ENCODE data around the gene USP34. TPM values are rescaled to one million over a fixed set of nuclear protein-coding genes. Genes with fewer than 3 reads are reported as not detected.

The USP34 gene
- total and polyA plus RNA-seq, 2 experiments from 2014 or later, result 36.8 to 125 TPM

GRCh38 chr2:61421611-61422010 lies 49.3 kb downstream of the USP34 start:
- Histone ChIP-seq H2AFZ (no peak overlapping the region), H3K4me1 (ENCODE audit: insufficient read depth) (no peaks in the 10 kb centered on the region), H3K27ac (no peak overlapping the region), H3K36me3 (replicated peaks; ENCODE audit: insufficient read depth, low read depth) (no peaks in the 10 kb centered on the region), H3K9me2 (replicated peaks; ENCODE audit: insufficient read depth) (no peaks in the 10 kb centered on the region), H3K9me3 (ENCODE audit: low read depth) (no peaks in the 10 kb centered on the region), H3K4me3 (no peak overlapping the region), H3K27me3 (no peaks in the 10 kb centered on the region), H3K4me2 (no peak overlapping the region), H4K20me1 (ENCODE audit: insufficient read depth, poor library complexity, severe bottlenecking) (peaks cover 62% of the 10 kb centered on the region), H3K79me2 (peaks cover 94% of the 10 kb centered on the region)
- DNase-seq (ENCODE audit: low spot score), result no peak
- no peak for TF ChIP-seq EZH2 (IDR thresholded peaks at IDR 0.05; ENCODE audit: borderline replicate concordance)
- TF ChIP-seq CTCF (IDR thresholded peaks at IDR 0.05; ENCODE audit: poor library complexity), result no peak
- TF ChIP-seq EZH2phosphoT487 (IDR thresholded peaks at IDR 0.05; ENCODE audit: low read depth, severe bottlenecking, unreplicated experiment), result no peak
- WGBS (ENCODE audit: low lambda C conversion rate, missing lambda C conversion rate), result 92% methylated on average over 9 of the region's 9 CpGs

- H3K27me3 ChIP-seq, result no peaks in the 10 kb centered on the region
- no peak overlapping the region for H3K27ac ChIP-seq
- no peak overlapping the region for H3K4me2 ChIP-seq
- WGBS (ENCODE audit: low lambda C conversion rate, missing lambda C conversion rate), result 68% methylated on average over 3 of the region's 3 CpGs
- H3K9me2 ChIP-seq (replicated peaks; ENCODE audit: insufficient read depth), result no peaks in the 10 kb centered on the region
- peaks cover 61% of the 10 kb centered on the region for H4K20me1 ChIP-seq (ENCODE audit: insufficient read depth, poor library complexity, severe bottlenecking)
- H3K79me2 ChIP-seq, result peaks cover 93% of the 10 kb centered on the region
- no peak overlapping the region for H3K4me3 ChIP-seq
- H3K4me1 ChIP-seq (ENCODE audit: insufficient read depth), result no peaks in the 10 kb centered on the region
- DNase-seq (ENCODE audit: low spot score), result no peak
- no peak overlapping the region for H2AFZ ChIP-seq
- H3K36me3 ChIP-seq (replicated peaks; ENCODE audit: insufficient read depth, low read depth), result no peaks in the 10 kb centered on the region
- no peaks in the 10 kb centered on the region for H3K9me3 ChIP-seq (ENCODE audit: low read depth)
- TF ChIP-seq CTCF (IDR thresholded peaks at IDR 0.05; ENCODE audit: poor library complexity), result no peak
- TF ChIP-seq EZH2phosphoT487 (IDR thresholded peaks at IDR 0.05; ENCODE audit: low read depth, severe bottlenecking, unreplicated experiment), result no peak
- TF ChIP-seq EZH2 (IDR thresholded peaks at IDR 0.05; ENCODE audit: borderline replicate concordance), result no peak
Measured at GRCh38 chr2:61420991-61421544, 49.8 kb downstream of the USP34 start.

- H3K79me2 ChIP-seq, result peaks cover 93% of the 10 kb centered on the region
- no peak for TF ChIP-seq EZH2phosphoT487 (IDR thresholded peaks at IDR 0.05; ENCODE audit: low read depth, severe bottlenecking, unreplicated experiment)
- TF ChIP-seq EZH2 (IDR thresholded peaks at IDR 0.05; ENCODE audit: borderline replicate concordance), result no peak
- TF ChIP-seq CTCF (IDR thresholded peaks at IDR 0.05; ENCODE audit: poor library complexity), result no peak
- no peaks in the 10 kb centered on the region for H3K4me1 ChIP-seq (ENCODE audit: insufficient read depth)
- H3K4me3 ChIP-seq, result no peak overlapping the region
- no peak for DNase-seq (ENCODE audit: low spot score)
- H3K4me2 ChIP-seq, result no peak overlapping the region
- H4K20me1 ChIP-seq (ENCODE audit: insufficient read depth, poor library complexity, severe bottlenecking), result peaks cover 55% of the 10 kb centered on the region
- H3K9me3 ChIP-seq (ENCODE audit: low read depth), result no peaks in the 10 kb centered on the region
- no peaks in the 10 kb centered on the region for H3K9me2 ChIP-seq (replicated peaks; ENCODE audit: insufficient read depth)
- H3K27ac ChIP-seq, result no peak overlapping the region
- no peaks in the 10 kb centered on the region for H3K27me3 ChIP-seq
- H2AFZ ChIP-seq, result no peak overlapping the region
- no peaks in the 10 kb centered on the region for H3K36me3 ChIP-seq (replicated peaks; ENCODE audit: insufficient read depth, low read depth)
Measured at GRCh38 chr2:61419570-61419969, 51.3 kb downstream of the USP34 start.

GRCh38 chr2:61419129-61419528 lies 51.8 kb downstream of the USP34 start:
- no peak overlapping the region for H3K27ac ChIP-seq
- no peak overlapping the region for H3K4me3 ChIP-seq
- no peaks in the 10 kb centered on the region for H3K9me2 ChIP-seq (replicated peaks; ENCODE audit: insufficient read depth)
- H3K9me3 ChIP-seq (ENCODE audit: low read depth), result no peaks in the 10 kb centered on the region
- no peak overlapping the region for H3K4me2 ChIP-seq
- DNase-seq (ENCODE audit: low spot score), result no peak
- no peaks in the 10 kb centered on the region for H3K4me1 ChIP-seq (ENCODE audit: insufficient read depth)
- peaks cover 50% of the 10 kb centered on the region for H4K20me1 ChIP-seq (ENCODE audit: insufficient read depth, poor library complexity, severe bottlenecking)
- no peak for TF ChIP-seq EZH2 (IDR thresholded peaks at IDR 0.05; ENCODE audit: borderline replicate concordance)
- no peak for TF ChIP-seq EZH2phosphoT487 (IDR thresholded peaks at IDR 0.05; ENCODE audit: low read depth, severe bottlenecking, unreplicated experiment)
- no peak for TF ChIP-seq CTCF (IDR thresholded peaks at IDR 0.05; ENCODE audit: poor library complexity)
- no peaks in the 10 kb centered on the region for H3K36me3 ChIP-seq (replicated peaks; ENCODE audit: insufficient read depth, low read depth)
- no peak overlapping the region for H2AFZ ChIP-seq
- WGBS (ENCODE audit: low lambda C conversion rate, missing lambda C conversion rate), result 92% methylated on average over 5 of the region's 5 CpGs
- peaks cover 93% of the 10 kb centered on the region for H3K79me2 ChIP-seq
- no peaks in the 10 kb centered on the region for H3K27me3 ChIP-seq

Measured in hepatocyte (in vitro differentiated cells).